NCI-H2107 treated with DMSO at 0.1 percent for 48 hours (cell line): ENCODE results near the gene B3GNT2.
"Not testable (repeated sequence)": the region's sequence is repeated elsewhere in the genome, so short reads cannot be mapped to it uniquely, and the experiment has no call there.

Experiments used
- DNase-seq: peaks from one replicate; lab custom pipeline; 2025; ENCODE audit not compliant: unreplicated experiment; lab: John Stamatoyannopoulos, UW

The B3GNT2 gene

GRCh38 chr2:62195421-62196277 lies at the start of gene B3GNT2:
Gene B3GNT2 (plus strand): TSS chr2:62196115. CDS start chr2:62222221, 26,106 bp downstream.
- peak; percentile 4 for DNase-seq

GRCh38 chr2:62146790-62147189 lies 49.1 kb upstream of the B3GNT2 start:
- not testable (repeated sequence) for DNase-seq

- DNase-seq = no peak
Observed at GRCh38 chr2:62147610-62148301, 48.2 kb upstream of the B3GNT2 start.

DNA sequence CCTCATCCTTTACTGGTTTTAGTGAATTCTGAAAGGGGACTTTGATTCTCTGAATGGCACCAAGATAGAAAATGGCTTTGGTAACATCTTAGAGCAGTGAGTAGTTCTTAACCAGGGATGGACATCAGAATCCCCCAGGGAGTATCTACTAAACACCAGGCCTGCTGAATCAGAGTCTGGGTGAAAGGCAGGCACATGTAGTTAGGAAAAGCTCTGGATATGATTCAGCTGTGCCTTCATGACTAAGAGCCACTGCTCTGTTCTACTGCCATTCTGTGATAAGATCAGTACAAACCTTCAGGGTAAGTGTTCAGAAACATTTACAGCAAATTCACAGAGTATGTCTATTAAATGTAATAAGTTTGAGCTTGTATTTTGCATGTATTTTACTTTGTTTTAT lies 46.2 kb upstream of the B3GNT2 start:
- DNase-seq = no peak

GRCh38 chr2:62150597-62151305 lies 45.2 kb upstream of the B3GNT2 start:
- no peak for DNase-seq

DNA sequence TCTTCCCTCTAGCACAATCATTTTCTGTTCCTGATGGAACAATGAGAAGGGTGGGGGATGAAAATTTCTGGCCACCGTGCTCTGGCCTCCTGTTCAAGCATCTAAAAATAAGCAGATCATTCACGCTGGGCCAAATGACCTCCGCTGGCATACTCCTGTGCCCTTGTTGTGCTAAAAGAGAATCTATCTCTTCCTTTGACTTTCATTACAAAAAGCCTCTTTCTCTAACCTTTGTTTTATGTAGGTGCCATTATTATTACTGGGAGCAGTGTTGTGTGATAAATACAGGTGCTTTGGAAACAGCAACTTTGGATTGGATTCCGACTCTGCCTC lies 44.6 kb upstream of the B3GNT2 start:
- no peak for DNase-seq

GRCh38 chr2:62152000-62152399 lies 43.9 kb upstream of the B3GNT2 start:
- no peak for DNase-seq

- no peak for DNase-seq
Observed at GRCh38 chr2:62156861-62157496, 38.9 kb upstream of the B3GNT2 start.

GRCh38 chr2:62158444-62159121 lies 37.3 kb upstream of the B3GNT2 start:
- no peak for DNase-seq

DNA sequence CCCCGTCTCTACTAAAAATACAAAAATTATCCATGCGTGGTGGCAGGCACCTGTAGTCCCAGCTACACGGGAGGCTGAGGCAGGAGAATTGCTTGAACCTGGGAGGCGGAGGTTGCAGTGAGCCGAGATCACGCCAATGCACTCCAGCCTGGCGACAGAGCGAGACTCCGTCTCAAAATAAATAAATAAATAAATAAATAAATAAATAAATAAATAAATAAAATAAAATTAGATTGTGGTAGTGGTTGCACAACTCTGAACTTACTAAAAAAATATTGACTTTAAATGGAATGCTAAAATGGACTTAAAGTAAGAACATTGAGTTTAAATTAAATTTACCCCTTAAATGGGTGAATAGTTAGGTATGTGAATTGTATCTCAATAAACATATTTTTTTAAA lies 35.2 kb upstream of the B3GNT2 start:
- DNase-seq = not testable (repeated sequence)

GRCh38 chr2:62163106-62163831 lies 32.6 kb upstream of the B3GNT2 start:
- DNase-seq = no peak

DNA sequence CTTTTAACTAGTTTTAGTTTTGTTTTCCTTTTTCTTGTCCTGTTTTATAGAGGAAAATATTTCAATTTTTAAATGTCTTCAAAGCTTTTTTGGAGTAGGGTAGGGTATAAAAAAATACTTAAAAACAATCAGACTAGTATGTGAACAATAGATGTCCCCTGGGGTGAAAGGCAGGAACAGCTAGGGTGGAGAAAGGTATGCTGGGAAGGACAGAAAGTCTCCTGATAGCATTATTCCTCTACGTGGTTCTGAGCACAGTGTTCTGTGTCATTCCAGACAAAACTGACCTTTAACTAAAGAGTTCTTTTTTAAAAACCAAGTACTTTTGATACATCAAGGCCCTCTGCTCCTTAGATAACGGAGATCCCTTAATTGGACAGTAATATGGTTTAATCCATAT lies 32.1 kb upstream of the B3GNT2 start:
- DNase-seq = no peak

GRCh38 chr2:62175728-62176127 lies 20.2 kb upstream of the B3GNT2 start:
- DNase-seq = no peak

GRCh38 chr2:62176801-62177200 lies 19.1 kb upstream of the B3GNT2 start:
- no peak for DNase-seq

DNA sequence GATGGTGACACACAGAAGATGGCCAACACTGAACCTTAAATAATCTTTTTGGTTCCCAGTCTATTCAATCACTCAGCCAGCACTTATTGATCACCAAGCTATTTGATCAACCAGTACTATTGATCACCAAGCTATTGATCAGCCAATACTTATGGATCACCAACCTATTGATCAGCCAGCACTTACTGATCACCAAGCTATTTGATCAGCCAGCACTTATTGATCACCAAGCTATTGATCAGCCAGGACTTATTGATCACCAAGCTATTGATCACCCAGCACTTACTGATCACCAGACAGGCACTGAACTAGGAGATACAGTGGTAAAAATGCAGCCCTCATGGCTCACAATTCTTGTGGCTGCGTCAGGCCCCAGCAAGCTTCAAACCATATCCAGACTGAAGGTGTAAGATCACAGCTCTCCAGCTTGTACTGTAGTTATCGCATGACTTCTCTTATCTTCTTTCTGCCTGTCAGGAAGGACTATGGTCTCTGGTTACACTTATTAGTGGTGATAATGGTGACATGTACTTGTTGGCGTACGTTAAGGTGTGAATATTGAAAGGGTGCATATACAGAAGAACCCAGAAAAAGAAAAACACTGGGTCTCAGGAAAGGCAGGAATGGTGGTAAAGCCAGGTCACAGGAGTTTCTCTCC lies 18.4 kb upstream of the B3GNT2 start:
- DNase-seq = no peak

DNA sequence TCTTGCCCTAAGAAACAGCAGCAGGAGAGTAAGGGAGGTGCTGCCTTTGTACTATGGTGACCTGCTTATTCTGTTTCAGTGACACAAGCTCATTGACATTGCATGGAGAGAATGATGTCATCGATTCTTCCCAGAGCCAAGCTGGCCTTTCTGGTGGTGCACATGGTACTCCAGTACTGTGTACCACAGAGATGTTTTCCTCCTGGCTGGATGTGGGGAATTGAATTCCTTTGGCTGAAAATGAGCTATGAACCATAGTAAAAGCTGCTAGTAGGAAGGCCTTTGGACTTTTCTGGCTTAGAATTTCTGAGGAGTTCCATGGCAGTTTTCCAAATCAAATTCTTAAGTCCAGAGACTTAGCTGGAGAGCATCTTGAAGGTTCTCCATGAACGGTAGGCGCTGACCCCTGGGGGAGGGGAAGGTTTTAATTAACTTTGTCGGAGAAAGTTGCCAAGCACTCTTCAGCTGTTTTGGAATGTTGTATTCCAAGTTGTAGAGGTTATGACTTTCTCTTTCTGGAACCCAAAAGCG lies 17.1 kb upstream of the B3GNT2 start:
- DNase-seq = no peak

GRCh38 chr2:62180975-62181374 lies 14.9 kb upstream of the B3GNT2 start:
- DNase-seq = no peak

- no peak for DNase-seq
Observed at GRCh38 chr2:62181843-62182242, 14.1 kb upstream of the B3GNT2 start.

GRCh38 chr2:62184512-62185230 lies 11.2 kb upstream of the B3GNT2 start:
- DNase-seq = no peak
